Amniotic stem cell (primary cell): ENCODE data around the gene SPAG8.

Source experiments
- DNase-seq: peaks from one replicate; lab custom pipeline; 2025; lab: John Stamatoyannopoulos, UW

Gene SPAG8

DNA sequence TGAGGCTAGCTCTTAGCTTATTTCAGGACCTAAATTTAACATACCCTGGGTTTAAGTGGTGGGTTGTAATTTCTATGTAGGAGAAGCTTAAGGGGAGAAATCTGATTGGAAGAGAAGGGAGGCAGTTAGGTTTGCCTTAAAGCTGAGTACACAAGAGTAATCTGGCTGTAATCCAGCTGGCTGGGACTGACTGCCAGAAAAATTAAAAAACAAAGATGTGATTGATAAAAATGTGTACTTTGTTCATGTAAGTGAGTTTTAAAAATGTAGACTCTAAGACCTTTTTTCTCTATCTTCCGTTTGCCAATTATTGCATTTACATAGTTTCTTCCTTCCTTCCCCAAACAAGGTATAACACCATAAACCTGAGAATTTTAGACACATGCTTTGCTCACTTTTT lies 40.5 kb downstream of the SPAG8 start:
- DNase-seq: no peak

DNA sequence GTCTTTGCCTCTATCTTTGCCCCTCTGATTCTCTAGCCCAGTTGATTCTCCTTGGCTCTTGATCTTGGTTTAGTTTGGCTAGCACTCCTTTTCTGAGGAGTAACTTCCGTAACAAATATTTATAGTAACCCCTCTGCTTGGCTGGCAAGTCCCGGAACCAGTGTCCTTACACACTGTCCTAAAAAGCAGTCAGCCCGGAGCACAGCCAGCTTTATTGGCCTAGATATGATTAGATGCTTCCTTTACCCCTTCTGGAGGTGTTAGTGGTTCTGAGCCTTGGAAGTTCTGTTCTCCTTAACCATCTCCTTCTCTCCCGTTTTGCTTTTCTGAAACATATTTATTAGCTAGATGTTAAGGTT lies 41.0 kb downstream of the SPAG8 start:
- no peak for DNase-seq

DNA sequence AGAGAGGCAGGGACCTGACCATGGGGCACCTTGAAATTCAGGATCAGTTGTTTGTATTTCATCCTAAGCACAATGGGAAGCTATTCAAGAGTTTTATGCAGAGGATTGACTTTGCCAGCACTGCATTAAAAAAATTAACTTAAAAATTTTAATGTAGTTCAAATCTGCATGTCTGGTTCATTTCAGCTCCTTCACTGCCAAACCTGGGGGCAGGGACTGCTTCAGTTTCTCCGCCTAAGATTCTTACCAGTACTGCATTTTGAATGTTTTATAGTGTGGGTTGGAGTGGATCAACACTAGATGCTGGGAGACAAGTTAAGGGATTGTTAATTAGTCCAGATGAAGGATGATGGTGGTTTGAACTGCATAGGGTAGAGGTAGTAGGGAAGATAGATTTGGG lies 42.3 kb downstream of the SPAG8 start:
- DNase-seq: no peak

DNA sequence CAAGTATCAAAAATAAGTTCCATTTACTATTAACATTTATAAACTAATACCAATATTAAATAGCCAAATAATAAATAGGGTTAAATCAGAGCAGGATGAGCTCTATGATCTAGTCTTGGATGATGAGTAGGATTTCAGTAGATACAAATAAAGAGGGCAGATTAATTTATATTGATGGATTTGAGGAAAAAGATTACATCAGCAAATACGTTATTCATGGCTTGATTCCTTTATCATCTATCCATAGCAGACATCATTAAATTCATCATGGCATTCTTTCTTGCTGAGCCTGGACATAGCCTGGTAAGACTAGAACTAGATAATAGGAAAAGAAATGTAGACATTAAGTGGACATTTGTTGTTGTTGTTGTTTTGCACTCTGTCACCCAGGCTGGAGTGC lies 44.6 kb downstream of the SPAG8 start:
- DNase-seq: no peak

DNA sequence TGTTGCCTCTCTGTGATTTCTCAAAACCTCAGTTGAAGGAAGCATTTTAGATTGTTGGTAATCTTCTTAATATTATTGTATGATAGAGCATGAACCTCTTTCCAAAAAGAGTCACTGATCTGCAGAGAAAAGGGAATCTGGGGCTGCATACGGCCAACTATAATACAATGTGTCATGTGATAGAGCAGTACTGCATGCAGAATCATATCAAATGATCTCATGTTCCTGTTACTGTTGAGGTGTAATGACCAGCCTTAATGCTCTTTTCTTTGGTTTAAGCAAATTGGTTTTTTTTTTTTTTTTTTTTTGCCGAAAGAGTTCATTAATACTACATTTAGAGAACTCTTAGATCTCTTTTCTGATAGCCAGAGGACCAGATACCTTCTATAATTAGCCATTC lies 45.1 kb downstream of the SPAG8 start:
- no peak for DNase-seq

DNA sequence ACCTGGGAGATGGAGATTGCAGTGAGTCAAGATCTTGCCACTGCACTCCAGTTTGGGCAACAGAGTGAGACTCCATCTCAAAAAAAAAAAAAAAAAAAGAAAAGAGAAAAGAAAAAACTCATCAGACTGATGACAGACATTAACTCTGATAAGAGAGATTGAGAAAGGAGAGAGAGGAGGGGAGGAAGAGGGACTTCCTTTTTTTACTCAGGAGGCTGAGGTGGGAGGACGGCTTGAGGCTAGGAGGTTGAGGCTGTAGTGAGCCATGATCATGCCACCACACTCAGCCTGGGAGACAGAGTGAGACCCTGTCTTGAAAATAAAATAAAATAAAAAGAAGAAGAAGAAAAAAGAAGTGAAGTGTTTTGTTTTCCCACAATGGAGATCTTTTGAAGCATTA lies 48.3 kb downstream of the SPAG8 start:
- no peak for DNase-seq

DNA sequence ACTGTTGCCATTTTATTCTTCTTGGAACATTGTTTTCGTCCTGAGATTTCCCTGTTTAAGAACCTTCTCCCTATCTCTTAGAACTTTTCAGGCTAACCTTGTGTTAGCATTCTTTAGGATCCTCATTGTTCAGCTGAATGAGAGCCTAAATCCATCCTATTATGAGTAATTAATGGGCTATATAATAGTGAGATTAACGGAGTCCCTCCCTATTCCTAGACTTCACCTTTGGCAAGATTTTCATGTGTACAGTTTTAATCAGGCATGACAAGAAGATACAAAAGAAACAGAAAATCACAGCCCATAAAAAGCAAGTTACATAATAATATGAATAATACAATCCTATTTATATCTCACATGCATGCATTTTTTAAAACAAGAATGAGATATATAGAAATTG lies 48.9 kb downstream of the SPAG8 start:
- DNase-seq: no peak

DNA sequence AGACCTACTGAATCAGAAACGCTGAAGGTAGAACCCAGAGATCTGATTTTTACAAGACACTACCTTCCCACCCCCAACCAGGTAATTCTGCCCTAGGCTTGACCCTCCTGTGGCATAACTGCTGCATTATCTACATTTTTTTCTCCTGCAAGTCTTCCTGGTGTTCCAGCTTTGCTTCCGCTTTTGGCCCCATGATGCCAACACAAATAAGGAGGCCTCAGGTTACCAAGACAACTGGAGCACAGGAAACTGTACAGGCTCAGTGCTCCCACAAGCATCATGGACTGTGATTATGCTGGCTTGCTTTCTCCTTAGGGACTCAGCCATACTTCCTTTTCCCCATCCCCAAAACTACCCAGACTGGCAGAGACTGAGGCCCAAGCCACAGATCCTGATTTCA lies 51.4 kb downstream of the SPAG8 start:
- DNase-seq: no peak

DNA sequence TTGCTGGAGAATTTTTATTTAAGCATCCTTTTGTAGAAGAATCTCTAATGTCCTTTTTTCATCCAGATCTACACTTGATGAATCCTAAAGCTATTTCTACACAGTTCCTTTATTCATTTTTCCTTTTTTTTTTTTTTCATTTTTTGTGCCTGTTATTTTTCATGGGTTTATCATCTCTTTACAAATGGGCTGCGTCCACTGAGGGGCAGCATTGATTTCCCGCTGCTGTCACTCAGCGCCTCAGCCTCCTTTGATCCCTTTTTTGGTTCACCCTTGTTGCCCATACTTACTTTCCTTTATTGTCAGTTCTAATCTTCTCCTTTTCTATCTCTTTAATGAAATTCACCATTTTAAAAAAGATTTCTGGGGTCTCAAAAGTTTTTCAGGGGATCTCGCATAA lies 52.3 kb downstream of the SPAG8 start:
- no peak for DNase-seq
